Measurements from ENCODE around the gene RPS19.

The RPS19 gene

GRCh38 chr19:41895745-41896580 is 35.9 kb downstream of the RPS19 start:
- no peak for FAIRE-seq
- DNase-seq (ENCODE audit: extremely low spot score, insufficient read length, low read depth) = no peak

- no peak for FAIRE-seq
- no peak for DNase-seq (ENCODE audit: extremely low spot score, insufficient read length, low read depth)
These were observed 36.5 kb downstream of the RPS19 start for GRCh38 chr19:41896581-41896942.

- FAIRE-seq (no peak), DNase-seq (ENCODE audit: extremely low spot score, insufficient read length, low read depth) (no peak)
These were observed 37.1 kb downstream of the RPS19 start for GRCh38 chr19:41897181-41897580.

GRCh38 chr19:41897820-41898219 is 37.8 kb downstream of the RPS19 start:
- DNase-seq (ENCODE audit: extremely low spot score, insufficient read length, low read depth) (no peak), FAIRE-seq (no peak)

GRCh38 chr19:41898235-41898634 is 38.2 kb downstream of the RPS19 start:
- no peak for FAIRE-seq
- DNase-seq (ENCODE audit: extremely low spot score, insufficient read length, low read depth) = no peak

GRCh38 chr19:41901707-41902360 is 41.8 kb downstream of the RPS19 start:
- DNase-seq (ENCODE audit: extremely low spot score, insufficient read length, low read depth) (no peak), FAIRE-seq (no peak)

GRCh38 chr19:41902594-41902993 is 42.5 kb downstream of the RPS19 start:
- no peak for FAIRE-seq

GRCh38 chr19:41903193-41903953 is 43.3 kb downstream of the RPS19 start:
- FAIRE-seq = no peak
- DNase-seq (ENCODE audit: extremely low spot score, insufficient read length, low read depth) = no peak

More at GRCh38 chr19:41902594-41902993, 42.5 kb downstream of the RPS19 start:
- no peak for DNase-seq (ENCODE audit: extremely low spot score, insufficient read length, low read depth)

GRCh38 chr19:41904118-41904870 is 44.2 kb downstream of the RPS19 start:
- no peak for DNase-seq (ENCODE audit: extremely low spot score, insufficient read length, low read depth)
- no peak for FAIRE-seq

- FAIRE-seq (no peak), DNase-seq (ENCODE audit: extremely low spot score, insufficient read length, low read depth) (no peak)
These were observed 45.4 kb downstream of the RPS19 start for GRCh38 chr19:41905273-41906002.

GRCh38 chr19:41906271-41906670 is 46.2 kb downstream of the RPS19 start:
- FAIRE-seq = no peak

GRCh38 chr19:41906916-41907680 is 47.0 kb downstream of the RPS19 start:
- no peak for DNase-seq (ENCODE audit: extremely low spot score, insufficient read length, low read depth)
- FAIRE-seq = no peak

More at GRCh38 chr19:41906271-41906670, 46.2 kb downstream of the RPS19 start:
- no peak for DNase-seq (ENCODE audit: extremely low spot score, insufficient read length, low read depth)

GRCh38 chr19:41907994-41908615 is 48.0 kb downstream of the RPS19 start:
- FAIRE-seq (no peak), DNase-seq (ENCODE audit: extremely low spot score, insufficient read length, low read depth) (no peak)

- FAIRE-seq (no peak), DNase-seq (ENCODE audit: extremely low spot score, insufficient read length, low read depth) (no peak)
These were observed 48.8 kb downstream of the RPS19 start for GRCh38 chr19:41908724-41909464.

GRCh38 chr19:41909706-41910105 is 49.7 kb downstream of the RPS19 start:
- no peak for DNase-seq (ENCODE audit: extremely low spot score, insufficient read length, low read depth)
- FAIRE-seq = no peak

GRCh38 chr19:41910240-41910991 is 50.4 kb downstream of the RPS19 start:
- DNase-seq (ENCODE audit: extremely low spot score, insufficient read length, low read depth) = no peak
- FAIRE-seq = no peak
